Measurements from ENCODE around the gene TRMT61A.

The TRMT61A gene

DNA sequence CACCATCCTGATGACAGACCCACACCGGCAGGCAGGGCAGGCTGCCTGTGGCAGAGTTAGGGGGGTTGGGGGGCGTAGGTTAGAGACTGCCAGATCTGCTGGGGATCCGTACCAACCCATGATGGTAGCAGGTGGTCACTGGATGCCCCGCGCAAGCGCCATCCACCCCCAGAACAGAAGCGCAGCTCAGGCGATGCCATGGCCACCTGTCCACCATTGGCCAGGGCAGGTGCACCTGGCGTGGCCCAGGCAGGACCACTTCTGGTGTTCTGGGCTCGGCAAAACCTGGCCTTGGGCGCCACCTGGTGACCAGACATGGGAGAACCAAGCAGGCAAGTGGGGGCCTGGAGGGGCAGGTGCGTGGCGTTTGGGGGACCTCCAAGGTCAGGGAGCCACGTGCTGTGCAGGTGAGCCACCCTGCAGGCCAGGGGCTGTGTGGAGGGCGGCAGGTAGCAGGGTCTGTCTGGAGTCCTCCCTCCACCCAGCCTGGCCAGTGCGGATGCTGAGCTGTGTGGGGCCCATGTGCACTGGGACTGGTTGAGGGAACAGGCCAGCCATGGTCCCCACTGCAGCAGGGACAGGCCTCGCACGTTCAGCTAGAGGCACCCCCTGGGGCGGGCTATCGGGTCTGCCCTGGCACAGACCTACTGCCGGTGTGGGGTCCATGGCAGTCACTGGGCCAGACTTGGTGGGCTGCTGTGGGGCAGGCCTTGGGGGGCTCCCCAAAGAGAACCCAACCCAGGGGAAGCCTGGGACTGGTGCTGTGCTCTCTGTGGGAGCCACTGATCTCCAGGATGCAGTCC is 17.9 kb downstream of the TRMT61A start:
- TF ChIP-seq CTCF (conservative IDR thresholded peaks at IDR 0.05; ENCODE audit: low read depth, low read length), result peak; percentile 91
- DNase-seq (ENCODE audit: low read depth), result peak; percentile 58
- H3K4me3 ChIP-seq (ENCODE audit: low read depth, low read length), result no peak overlapping the region

GRCh38 chr14:103547455-103547940 is 18.5 kb downstream of the TRMT61A start:
- no peak for DNase-seq (ENCODE audit: low read depth)
- no peak for TF ChIP-seq CTCF (conservative IDR thresholded peaks at IDR 0.05; ENCODE audit: low read depth, low read length)
- no peak overlapping the region for H3K4me3 ChIP-seq (ENCODE audit: low read depth, low read length)

DNA sequence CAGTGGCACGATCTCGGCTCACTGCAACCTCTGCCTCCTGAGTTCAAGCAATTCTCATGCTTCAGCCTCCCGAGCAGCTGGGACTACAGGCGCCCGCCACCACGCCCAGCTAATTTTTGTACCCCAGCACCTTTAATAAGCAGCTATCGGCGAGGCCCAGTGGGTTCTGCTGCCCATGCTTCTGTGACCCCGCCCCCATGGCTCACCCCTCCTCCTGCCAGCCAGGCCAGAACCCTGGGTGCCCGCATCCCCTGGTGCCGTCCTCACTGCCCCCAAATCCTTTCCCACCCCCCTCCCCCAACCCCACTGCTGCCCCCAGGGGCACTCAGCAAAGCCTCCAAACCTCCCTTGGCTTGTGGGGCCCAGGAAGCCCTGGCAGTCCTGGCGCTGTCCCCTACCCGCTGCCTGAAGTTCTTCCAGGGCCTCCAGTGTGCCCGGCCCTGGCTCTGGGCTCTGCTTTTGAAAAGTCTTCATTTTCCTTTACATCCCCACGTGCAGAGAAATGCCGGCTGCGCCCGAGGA is 19.0 kb downstream of the TRMT61A start:
- H3K4me3 ChIP-seq (ENCODE audit: low read depth, low read length), result no peak overlapping the region
- no peak for DNase-seq (ENCODE audit: low read depth)
- TF ChIP-seq CTCF (conservative IDR thresholded peaks at IDR 0.05; ENCODE audit: low read depth, low read length), result no peak

DNA sequence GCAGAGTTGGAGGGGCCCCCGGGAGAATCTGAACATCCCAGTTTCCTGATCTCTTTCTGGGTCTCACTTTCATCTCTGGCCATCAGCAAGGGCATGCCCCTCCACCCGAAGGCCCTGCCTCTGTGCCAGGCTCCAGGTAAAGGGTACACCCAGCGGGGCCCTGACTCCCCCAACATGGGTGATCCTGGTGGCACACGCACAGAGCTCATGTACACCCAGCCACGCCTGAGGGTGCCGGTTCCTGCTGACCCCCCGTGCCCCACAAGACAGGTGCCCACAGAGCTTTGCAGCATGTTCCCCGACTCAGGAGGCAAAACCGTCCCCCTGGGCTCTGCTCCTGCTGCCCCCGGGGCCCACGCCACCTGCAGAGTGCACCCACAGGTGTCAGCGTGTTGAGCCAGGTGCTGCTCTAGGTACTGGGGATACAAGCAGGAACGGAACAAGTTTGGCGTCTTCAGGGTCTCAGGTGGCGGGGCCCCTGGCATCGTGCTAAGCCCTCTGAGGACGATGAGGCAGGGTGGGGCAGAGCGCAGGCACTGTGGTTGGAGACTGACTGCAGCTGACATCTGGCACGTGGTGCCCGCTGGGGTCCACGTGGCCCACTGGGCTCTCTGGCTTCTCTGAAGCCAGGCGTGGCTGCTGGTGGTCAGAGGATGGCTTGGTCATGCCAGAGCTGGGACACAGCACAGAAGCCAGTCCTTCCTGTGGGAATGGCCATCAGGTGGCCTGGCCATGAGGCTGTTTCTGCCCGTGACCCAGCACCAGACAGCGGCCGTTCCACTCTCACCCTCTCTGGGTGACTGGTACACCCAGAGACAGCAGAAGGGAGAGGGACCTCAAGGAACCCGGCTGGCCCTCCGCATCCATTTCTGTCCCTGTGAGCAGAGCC is 19.7 kb downstream of the TRMT61A start:
- DNase-seq (ENCODE audit: low read depth), result no peak

GRCh38 chr14:103549361-103550311 is 20.6 kb downstream of the TRMT61A start:
- H3K4me3 ChIP-seq (ENCODE audit: low read depth, low read length), result no peak overlapping the region
- DNase-seq (ENCODE audit: low read depth), result no peak
- TF ChIP-seq CTCF (conservative IDR thresholded peaks at IDR 0.05; ENCODE audit: low read depth, low read length), result no peak

More for the DNA sequence above, 19.7 kb downstream of the TRMT61A start:
- no peak overlapping the region for H3K4me3 ChIP-seq (ENCODE audit: low read depth, low read length)
- TF ChIP-seq CTCF (conservative IDR thresholded peaks at IDR 0.05; ENCODE audit: low read depth, low read length), result no peak
